ENCODE measurements around the gene CLDND1. TPM values are rescaled to one million over a fixed set of nuclear protein-coding genes. Genes with fewer than 3 reads are reported as not detected.

CLDND1 gene
- total RNA-seq, 1 experiment from 2014 or later = 77.3 TPM

- TF ChIP-seq CTCF (IDR thresholded peaks at IDR 0.05) (no peak), REST (IDR thresholded peaks at IDR 0.05; ENCODE audit: insufficient read depth in 1 of 2, low read depth in 2 of 2, low read length in 1 of 2) (no peak), SIN3A (IDR thresholded peaks at IDR 0.05; ENCODE audit: borderline replicate concordance, insufficient read depth, low read depth, low read length) (no peak), POLR2AphosphoS5 (IDR thresholded peaks at IDR 0.05; ENCODE audit: low read depth, low read length) (no peak), TCF7L2 (IDR thresholded peaks at IDR 0.05; ENCODE audit: low read depth, low read length) (no peak)
- in situ Hi-C loops (cut with HindIII; ENCODE audit: low pct_unique_long_range_greater_than_20kb, low sequenced_read_pairs) = no loop called here
- Histone ChIP-seq H3K27me3 (ENCODE audit: control insufficient read depth, insufficient read depth, low read length) (peaks cover 20% of the 10 kb centered on the region), H3K4me1 (ENCODE audit: control insufficient read depth, insufficient read depth, low read length) (no peaks in the 10 kb centered on the region), H3K4me3 (ENCODE audit: low read depth in 2 of 2, low read length in 2 of 2) (no peak overlapping the region), H3K27ac (ENCODE audit: low read length) (no peak overlapping the region), H3K36me3 (ENCODE audit: control insufficient read depth, insufficient read depth, low read length) (no peaks in the 10 kb centered on the region), H3K9me3 (ENCODE audit: control insufficient read depth, insufficient read depth, low read depth, low read length) (no peaks in the 10 kb centered on the region)
- DNase-seq (ENCODE audit: low read depth, low spot score) (no peak), ATAC-seq (no peak)
- CTCF ChIA-PET = no interaction called here
- intact Hi-C loops (cut with micrococcal nuclease; ENCODE audit: unreplicated experiment) = no loop called here
- BruUV-seq (replicated peaks) = no TSS peak
- POLR2A ChIA-PET = no interaction called here
These were observed 9.6 kb upstream of the CLDND1 start for GRCh38 chr3:98532275-98532637.

DNA sequence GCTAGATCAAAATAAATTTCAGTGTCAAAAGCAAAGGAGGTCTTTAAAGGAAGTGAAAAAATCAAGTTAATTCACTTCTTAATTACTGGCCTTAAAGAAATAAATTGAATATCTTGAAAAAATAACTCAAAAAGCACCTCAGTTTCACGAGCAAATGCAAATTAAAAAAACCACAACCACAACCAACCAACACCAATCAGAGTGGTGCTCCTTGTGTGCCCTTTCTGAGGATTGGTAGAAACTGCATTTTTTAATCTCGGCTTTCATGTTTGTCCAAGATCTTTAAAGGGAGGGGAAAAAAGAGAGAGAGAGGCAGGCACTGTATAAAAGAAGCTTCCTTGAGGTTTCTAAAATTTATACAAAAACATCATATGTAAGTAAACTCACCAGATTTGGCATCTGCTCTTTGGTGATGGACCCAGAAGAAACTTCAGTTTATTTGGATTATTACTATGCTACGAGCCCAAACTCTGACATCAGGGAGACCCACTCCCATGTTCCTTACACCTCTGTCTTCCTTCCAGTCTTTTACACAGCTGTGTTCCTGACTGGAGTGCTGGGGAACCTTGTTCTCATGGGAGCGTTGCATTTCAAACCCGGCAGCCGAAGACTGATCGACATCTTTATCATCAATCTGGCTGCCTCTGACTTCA lies 9.0 kb upstream of the CLDND1 start, which contains the start of gene GPR15:
Gene GPR15 (plus strand): TSS at position 357 of the 653 bp plus-strand sequence. CDS start 56 bp downstream, at position 413.
- ATAC-seq = no peak
- intact Hi-C loops (cut with micrococcal nuclease; ENCODE audit: unreplicated experiment) = no loop called here
- Histone ChIP-seq H3K4me3 (ENCODE audit: low read depth in 2 of 2, low read length in 2 of 2) (no peak within 1 kb of the TSS), H3K27ac (ENCODE audit: low read length) (no peak within 1 kb of the TSS), H3K4me1 (ENCODE audit: control insufficient read depth, insufficient read depth, low read length) (no peaks in the 10 kb centered on the region), H3K36me3 (ENCODE audit: control insufficient read depth, insufficient read depth, low read length) (no peaks in the 10 kb centered on the region), H3K27me3 (ENCODE audit: control insufficient read depth, insufficient read depth, low read length) (peaks cover 20% of the 10 kb centered on the region), H3K9me3 (ENCODE audit: control insufficient read depth, insufficient read depth, low read depth, low read length) (no peaks in the 10 kb centered on the region)
- in situ Hi-C loops (cut with HindIII; ENCODE audit: low pct_unique_long_range_greater_than_20kb, low sequenced_read_pairs) = no loop called here
- TF ChIP-seq CTCF (IDR thresholded peaks at IDR 0.05) (no peak), POLR2AphosphoS5 (IDR thresholded peaks at IDR 0.05; ENCODE audit: low read depth, low read length) (no peak), REST (IDR thresholded peaks at IDR 0.05; ENCODE audit: insufficient read depth in 1 of 2, low read depth in 2 of 2, low read length in 1 of 2) (no peak), TCF7L2 (IDR thresholded peaks at IDR 0.05; ENCODE audit: low read depth, low read length) (no peak), SIN3A (IDR thresholded peaks at IDR 0.05; ENCODE audit: borderline replicate concordance, insufficient read depth, low read depth, low read length) (no peak)
- no TSS peak for BruUV-seq (replicated peaks)
- ChIA-PET POLR2A (no interaction called here), CTCF (no interaction called here)
- no peak for DNase-seq (ENCODE audit: low read depth, low spot score)

All from Panc1 (cell line).